Pons (tissue), 1 donor: ENCODE data around the gene HOMEZ.
A peak's percentile ranks its signal among the peaks of the same experiment; 100 is the strongest.

ENCODE experiments used
- DNase-seq: peaks from one replicate; pipeline ENCODE4 v3.0.0-alpha.2; 2016; ENCODE audit warnings: low spot score

The HOMEZ gene

DNA sequence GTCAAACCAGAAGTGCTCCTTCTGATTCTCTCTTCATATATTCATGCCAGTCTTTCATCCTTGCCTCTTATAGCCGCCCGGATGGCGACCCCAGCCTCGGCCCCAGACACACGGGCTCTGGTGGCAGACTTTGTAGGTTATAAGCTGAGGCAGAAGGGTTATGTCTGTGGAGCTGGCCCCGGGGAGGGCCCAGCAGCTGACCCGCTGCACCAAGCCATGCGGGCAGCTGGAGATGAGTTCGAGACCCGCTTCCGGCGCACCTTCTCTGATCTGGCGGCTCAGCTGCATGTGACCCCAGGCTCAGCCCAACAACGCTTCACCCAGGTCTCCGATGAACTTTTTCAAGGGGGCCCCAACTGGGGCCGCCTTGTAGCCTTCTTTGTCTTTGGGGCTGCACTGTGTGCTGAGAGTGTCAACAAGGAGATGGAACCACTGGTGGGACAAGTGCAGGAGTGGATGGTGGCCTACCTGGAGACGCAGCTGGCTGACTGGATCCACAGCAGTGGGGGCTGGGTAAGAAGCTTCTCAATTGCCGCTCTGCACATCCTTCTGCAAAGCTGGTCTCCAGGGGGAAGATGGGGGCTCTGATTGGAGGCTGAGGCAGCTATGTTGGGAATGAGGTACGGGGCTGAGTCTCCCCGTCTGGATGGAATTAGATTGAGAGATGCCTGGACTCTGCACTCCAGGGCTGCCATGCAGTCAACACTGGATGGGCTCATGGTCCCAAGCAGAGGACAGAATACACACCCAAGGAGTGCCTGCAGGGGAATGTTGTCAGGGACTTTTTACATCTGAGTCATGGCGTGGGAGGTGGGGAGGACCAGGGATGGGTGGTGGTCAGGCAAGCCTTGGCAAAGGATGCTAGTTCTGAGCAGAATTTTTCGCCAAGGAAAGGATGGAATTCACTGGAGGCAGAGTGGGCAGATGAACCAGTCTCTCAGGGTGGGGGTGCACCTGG lies 22.0 kb upstream of the HOMEZ start:
- no peak for DNase-seq

DNA sequence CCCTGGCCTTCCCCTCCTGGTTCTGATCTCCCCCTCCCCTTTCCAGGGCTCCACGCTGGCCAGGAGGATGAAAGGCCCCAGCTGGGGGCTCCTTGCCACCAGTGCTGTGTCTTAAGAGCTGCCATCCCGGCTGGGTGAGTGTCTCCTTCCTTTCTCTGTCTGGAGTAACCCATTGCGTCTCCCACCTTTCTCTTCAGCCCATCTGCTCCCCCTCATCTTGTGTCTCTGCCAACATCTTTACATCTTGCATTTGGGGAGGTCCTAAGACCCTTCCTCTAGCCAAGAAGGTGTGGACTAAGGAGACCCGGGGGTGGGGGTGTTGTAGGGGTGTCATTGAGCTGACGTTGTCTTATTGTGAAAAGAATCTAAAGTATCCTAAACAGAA lies 21.2 kb upstream of the HOMEZ start:
- DNase-seq: peak; percentile 24

DNA sequence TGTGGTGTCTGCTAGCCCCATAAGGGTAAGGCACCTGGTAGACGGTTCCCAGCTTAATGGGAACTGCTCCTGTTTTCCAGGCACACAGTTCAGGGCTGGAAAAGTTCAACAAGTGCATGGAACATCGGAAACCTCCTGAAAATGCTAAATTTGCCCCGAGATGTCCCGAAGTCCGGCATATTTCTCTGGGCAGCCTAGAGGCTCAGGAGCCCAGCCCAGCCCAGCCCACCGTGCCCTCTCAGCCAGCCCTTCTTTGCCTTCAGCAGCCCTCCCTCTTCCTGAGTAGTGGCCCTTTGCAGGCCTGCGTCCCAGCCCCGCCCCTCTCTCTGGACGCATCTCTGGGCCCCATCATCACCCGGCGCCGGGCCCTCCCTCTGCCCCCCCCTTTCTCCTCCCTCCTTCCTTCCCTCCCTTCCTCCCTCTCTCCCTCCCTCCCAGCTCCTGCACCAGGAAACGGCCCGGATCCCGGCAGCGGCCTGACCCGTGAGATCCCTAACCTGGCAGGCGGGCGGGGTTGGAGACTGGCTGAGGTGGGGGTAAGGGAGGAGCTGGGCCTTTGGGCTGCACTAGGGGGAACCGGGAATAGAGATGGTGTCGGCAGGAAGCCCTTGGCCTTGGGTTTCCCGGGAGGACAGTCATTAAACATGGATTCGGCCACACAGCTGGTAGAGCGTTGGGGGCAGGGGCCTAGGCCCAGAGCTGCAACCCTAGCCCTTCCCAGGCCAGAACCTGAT lies 20.6 kb upstream of the HOMEZ start, which contains the start of gene BCL2L2:
Gene BCL2L2 (plus strand): TSS at position 422 of the 734 bp plus-strand sequence. CDS start 935 bp downstream, outside the sequence.
- peak; percentile 86 for DNase-seq

DNA sequence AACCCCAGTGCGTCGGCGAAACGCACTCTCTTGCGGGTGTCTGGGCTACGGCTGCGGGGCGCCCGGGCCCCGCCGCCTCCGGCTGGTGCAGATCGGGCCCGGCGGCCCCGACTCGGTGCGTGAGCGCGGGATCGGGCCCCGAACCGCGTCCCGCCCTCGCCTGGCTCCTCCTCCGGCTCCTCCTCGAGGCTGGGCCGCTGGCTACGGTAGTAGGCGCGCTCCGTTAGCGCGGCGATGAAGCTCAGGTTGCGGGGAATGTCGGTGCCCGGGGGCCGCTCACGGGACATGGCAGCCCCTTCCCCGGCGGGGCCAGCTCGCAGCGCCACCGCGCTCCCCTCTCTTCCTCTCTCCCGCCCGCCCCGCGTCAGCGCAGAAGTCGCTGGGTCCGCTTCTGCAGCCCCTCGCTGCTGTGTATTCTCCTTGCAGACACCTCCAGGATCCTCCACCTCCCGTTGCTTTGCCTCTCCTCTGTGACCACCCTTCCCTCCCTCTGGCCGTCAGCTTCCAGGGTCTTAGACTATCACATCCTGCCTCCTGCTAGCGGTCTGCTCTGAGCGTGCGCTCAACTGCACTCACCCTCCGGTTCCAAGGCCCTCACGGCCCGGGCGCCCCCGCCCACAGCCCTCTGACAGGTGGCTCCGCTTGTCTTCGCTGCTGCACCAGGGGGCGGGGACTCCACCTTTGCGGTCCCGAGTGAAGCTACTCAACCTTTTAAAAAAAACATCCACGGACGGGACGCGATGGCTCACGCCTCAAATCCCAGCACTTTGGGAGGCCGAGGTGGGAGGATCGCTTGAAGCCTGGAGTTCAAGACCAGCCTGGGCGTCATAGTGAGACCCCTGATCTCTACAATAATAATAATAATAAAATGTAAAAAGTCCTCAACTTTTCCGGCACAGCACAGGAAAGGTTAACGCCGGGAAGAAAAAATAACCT lies 16.6 kb upstream of the HOMEZ start, which contains the start of gene PPP1R3E:
Gene PPP1R3E (minus strand): TSS at position 570 of the 936 bp plus-strand sequence. CDS start 283 bp downstream, at position 287.
- peak; percentile 58 for DNase-seq

DNA sequence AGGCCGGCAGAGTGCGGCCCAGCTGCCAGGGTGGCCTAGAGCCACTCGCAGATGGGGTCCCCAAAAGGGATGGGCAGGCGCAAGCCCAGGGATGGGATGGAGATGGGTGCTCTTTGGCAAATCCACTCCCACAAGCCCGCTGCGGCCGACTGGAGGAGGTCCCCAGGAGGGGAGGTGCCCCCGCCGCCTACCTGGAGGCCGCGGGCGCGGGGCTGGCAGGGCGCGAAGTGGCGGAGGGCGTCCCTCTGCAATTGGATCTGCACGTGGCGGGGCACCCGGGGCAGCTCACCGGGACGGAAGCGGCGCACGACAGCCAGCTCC lies 16.0 kb upstream of the HOMEZ start:
- no peak for DNase-seq

DNA sequence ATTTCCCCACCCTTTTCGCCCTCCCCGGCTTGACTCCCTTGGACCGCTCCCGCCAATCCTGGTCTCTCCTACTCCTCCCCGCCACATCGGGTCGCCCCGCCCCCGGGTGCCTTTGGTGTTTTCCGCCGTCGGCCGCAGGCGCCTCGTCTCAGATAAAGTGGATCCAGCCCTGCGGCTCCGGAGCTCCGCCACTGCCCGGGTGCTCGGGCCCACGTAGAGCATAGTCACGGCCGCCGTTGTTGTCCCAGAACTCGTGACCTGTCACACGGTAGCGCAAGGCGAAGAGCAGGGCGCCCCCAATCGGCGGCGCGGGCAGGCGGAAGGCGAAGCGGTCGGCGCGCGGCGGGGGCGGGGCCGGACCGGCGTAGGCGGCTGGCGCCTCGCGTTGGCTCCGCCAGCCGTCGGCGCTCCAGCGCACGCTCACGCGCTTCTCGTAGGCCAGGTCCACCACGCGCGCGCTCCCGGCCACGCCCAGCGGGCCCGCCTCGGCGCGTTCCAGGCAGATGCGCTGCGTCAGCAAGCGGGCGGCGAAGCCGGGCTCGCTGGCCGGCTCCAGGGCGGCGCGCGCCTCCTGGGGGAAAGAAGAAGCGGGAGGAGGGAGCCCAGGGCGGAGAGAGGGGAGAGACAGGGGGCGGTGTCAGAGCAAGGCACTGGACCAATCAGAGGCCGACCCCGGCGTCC lies 15.5 kb upstream of the HOMEZ start:
- DNase-seq: peak; percentile 99

DNA sequence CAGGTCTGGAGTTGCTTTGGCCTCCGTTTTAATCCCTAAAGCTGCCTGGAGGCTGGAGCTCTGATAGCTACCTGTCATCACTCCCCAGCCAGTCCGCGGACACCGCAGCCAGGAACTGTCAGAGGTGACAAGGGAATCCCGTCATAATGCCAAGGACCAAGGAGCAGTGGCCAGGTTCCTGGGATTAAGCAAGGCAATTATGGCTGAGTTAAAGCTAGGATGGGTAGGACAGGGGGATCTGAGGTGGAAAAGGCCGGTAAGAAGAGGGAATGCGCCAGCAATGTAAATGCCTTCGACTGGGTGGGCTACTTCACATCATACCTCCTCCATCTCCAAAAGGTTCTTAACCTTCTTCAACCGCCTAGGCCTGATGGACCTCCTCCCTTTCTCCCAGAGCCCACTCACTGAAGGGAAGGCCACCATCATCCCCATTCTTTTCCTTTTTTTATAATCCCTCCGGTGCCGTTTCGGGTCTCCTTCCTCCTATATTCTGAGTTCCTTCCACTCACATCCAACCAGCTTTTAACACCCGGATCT lies 14.8 kb upstream of the HOMEZ start:
- DNase-seq: peak; percentile 68

DNA sequence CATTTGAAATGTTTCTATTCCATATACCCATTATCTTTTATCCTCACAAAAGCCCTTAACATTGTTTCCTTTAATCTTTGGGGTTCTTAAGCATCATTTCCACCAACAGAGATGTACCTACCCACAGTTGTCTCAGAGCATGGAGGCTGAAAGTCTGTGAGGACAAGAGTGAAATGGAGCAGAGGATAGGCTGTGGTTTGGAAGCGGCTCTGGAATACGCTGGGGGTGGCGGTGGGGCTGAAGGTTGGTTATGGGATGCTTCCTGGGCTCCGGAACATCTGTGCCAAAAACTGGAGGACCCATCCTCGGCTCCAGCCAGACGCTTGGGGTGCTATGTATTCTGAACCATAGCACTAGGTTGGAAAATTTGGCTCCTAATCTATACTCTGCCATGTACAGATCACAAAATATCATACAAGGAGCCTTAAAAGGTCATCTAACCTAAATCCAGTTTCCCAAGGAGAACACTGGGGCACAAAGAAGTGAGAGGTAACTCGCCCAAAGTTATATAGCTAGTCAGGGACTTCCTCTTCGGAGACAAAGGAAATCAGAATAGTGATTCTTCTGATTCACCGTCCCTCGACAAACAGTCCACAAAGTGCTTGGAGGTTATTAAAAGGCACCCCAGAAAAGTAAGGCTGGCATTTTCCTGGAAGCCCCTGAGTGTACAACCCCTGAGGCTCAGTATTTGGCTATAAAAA lies 14.2 kb upstream of the HOMEZ start:
- no peak for DNase-seq

DNA sequence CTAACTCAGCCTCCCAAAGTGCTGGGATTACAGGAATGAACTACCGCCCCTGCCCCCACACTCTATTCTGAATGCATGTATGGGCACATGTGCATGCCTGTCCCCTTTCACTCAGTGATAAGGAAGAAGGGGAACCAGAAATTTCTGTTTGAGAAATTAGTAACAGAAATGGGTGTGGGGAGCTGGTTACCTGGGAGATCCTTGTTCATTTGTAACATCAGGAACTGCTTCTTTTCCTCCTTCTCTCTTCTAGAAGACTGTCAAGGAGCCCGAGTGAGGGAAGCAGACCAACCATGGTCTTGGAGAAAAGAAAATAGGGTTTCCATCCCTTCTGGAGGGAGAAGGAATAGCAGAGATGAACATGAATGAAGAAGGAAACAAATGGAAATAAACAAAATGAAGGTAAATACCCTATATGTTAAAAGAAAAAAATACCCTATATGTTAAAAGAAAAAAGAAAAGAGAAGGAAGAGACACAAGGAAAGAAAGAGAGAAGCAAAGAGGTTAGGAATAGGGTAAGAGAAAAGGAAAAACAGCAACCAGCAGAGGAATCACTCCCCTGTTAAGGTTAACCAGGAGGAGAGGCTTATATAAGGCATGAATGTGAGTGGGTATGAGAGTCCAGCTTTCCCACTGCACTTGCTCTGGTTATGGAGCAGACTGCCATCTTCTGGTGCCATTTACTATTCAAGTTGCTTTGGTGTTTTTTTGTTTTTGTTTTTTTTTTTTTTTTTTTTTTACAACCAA lies 13.5 kb upstream of the HOMEZ start:
- DNase-seq: peak; percentile 90

DNA sequence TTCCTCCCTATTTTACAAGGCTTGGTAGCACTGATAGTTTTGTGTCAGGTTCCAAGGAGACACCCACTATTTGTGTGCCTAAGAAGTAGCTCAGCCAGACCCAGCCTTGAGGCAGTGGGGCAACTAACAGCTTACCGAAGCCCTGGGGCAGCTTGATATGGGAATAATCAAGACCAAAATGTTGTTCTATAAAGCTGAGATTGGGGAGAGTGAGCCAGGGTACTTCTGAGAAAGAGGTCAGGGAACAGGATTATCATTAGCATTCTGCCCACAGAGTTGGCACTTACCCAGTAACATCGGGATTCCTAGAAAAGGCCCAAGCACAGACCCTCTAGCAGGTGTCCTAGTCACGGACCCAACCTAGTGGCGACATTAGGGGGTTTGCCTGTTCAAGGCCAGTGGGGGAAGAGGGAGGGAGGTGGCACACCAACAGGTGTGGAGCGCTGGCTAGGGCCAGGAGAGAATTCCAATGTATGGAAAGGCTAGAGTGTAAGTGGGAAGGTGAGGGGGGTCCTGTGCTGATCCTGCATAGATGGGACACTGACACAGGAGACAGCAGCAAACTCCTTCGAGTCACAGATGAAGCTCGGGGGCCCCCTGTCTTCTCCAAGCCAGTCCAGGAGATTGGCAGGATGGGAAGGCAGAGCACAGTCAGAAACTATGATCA lies 11.8 kb upstream of the HOMEZ start:
- DNase-seq: no peak

DNA sequence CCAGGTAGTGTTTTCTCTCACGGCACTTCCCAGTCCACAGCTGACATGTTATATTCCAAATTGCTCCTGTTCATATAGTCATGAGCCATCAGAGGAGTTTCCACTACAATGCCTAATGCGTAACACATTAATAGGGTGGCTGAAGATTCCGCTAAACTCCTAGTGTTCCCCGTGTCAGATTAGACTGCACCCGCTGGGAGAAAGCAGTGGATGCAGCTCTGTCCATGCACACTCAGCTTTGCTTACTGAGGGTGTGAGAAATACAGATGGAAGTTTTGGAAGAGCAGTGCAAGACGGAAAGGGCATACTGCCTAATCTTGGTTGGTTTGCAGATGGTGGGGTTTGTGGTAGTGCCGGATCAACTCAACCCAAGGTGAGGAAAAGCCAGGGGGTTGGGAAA lies 11.2 kb upstream of the HOMEZ start:
- DNase-seq: no peak

DNA sequence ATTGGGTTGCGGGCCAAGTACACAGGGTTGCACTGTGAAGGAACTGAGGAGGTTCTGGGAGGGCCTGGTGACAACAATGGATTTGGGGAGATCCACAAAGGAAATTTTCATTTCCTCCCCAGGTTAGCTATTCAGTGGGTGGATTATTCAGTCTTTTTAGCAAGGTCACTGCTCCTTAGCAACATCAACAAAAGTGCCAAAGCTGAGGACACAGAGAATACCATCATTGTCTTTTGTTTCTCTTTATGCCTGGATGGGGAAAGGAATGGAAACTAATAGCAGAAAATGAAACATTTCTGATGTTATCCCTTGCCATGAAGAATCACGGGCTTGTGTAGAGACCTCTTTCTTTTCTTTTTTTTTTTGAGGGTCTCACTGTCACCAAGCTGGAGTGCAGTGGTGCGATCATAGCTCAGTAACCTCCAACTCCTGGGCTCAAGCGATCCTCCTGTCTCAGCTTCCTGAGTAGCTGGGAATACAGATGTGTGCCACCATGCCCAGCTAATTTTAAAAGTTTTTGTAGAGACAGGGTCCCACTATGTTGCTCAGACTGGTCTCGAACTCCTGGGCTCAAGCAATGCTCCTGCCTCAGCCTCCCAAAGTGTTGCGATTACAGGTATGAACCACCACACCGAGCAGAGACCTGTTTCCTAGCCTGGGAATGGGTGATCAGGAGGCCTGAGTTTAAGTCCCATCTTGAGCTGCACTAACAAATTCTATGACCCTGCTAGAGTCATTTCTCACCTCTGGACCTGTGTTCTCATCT lies 10.3 kb upstream of the HOMEZ start:
- peak; percentile 76 for DNase-seq

DNA sequence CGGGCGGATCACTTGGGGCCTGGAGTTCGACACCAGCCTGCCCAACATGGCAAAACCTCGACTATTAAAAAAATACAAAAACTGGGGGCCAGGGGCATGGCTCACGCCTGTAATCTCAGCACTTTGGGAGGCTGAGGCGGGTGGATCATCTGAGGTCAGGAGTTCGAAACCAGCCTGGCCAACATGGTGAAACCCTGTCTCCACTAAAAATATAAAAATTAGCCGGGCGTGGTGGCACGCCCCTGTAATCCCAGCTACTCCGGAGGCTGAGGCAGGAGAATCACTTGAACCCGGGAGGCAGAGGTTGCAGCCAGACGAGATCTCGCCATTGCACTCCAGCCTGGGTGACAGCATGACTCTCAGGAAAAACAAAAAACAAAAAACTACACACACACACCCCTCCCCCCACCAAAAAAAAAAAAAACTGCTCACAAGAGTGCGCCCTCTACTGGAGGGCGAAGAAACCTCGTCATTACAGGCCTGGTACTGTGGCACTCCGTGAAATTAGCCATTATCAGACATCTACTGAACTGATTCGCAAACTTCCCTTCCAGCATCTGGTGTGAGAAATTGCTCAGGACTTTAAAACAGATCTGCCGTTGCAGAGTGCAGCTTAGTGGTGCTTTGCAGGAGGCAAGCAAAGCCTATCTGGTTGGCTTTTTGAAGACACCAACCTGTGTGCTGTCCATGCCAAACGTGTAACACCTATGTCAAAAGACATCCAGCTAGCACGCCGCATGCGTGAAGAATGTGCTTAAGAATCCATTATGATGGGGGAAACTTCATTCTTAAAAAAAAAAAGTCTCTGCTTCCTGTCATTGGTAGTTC lies 9.0 kb upstream of the HOMEZ start:
- DNase-seq: peak; percentile 76

DNA sequence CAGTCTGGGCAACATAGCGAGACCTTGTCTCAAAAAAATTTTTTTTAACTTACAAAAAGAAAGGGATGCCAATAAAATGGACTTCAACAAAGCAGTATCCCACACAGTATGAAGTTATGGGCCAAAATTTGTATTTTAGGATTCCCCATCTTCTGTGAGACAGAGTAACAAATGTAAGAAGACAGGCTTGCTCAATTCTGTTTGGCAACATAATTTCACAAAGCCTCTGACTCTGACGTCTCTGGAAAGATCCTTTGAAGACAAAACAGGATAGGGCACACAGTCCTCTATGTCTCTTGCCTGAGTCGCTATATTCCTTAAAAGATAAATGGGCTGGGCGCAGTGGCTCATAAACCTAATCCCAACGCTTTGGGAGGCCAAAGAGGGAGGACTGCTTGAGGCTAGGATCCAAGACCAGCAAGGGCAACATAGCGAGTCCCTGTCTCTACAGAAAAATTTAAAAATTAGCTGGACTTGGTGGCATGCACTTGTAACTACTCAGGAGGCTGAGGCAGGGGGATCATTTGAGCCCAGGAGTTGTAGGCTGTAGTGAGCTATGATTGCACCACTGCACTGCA lies 1.1 kb upstream of the HOMEZ start:
- no peak for DNase-seq

DNA sequence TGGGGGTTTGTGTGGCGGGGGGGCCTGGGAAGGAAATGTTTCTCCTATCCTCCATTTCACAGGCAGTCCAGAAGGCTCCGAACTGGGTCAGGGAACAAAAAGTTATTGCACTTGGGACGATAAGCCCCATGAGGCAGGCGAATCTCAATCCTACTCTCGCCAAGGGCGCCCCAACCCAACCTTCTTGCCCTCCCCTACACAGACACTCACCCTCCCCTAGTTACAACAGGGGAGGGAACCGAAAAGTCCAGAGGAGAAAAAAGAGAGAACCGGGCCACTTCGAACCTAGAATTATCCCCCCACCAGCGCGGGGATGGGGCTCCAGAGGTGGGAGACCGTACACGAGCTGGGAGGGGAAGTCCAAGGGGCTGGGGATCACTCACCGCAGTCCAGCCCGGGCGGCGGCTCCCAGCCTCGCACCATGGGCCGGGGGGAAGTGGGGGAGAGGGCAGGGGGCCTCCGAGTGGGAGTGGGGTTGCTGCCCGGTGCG lies 357 bp downstream of the HOMEZ start:
- DNase-seq: peak; percentile 42

DNA sequence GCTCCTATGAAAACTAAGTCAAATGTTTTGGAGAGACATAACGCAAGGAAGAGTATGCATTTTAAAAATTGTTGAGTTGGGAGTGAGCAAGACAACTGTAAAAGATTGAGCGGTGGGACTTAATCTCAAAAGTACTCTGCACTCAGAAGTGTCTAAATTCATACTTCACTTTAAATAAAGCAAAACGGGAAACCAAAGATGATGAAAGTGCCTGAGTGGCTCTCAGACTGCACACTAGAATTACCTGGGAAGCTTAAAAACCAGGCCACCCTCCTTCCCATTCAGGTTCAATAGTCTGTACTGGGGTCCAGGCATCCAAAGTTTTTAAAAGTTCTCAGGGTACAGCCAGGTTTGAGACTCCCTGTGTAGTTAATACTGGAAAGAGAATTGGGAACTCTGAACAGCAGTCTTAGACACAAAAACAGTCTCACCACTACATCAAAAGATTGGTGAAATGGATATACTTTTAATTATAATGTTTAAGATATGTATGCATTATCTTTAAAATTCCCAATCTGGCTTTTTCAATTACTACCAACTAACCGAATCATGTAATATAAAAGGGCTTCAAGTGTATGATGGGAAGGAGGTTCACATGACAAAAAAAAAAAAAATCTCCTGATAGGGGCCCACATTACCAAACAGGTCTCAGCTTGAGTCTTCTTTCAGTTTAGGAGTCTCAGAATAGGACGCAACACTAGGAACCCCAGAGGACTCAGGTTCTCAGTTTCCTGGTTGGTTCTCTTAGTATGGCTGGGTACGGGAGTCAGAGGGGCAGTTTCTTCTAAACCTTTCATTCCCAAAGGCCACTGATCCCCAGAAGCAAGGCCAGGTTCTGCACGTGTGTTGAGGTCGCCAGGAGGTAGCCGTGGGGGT lies 1.0 kb downstream of the HOMEZ start:
- peak; percentile 37 for DNase-seq
